ENCODE results near the gene SEMA4B.
"Not testable (repeated sequence)": the region's sequence is repeated elsewhere in the genome, so short reads cannot be mapped to it uniquely, and the experiment has no call there.

SEMA4B gene

GRCh38 chr15:90181776-90182175 is 19.4 kb upstream of the SEMA4B start:
- DNase-seq = no peak

- DNase-seq = peak; percentile 58
Observed at GRCh38 chr15:90184119-90184785, 16.9 kb upstream of the SEMA4B start.

DNA sequence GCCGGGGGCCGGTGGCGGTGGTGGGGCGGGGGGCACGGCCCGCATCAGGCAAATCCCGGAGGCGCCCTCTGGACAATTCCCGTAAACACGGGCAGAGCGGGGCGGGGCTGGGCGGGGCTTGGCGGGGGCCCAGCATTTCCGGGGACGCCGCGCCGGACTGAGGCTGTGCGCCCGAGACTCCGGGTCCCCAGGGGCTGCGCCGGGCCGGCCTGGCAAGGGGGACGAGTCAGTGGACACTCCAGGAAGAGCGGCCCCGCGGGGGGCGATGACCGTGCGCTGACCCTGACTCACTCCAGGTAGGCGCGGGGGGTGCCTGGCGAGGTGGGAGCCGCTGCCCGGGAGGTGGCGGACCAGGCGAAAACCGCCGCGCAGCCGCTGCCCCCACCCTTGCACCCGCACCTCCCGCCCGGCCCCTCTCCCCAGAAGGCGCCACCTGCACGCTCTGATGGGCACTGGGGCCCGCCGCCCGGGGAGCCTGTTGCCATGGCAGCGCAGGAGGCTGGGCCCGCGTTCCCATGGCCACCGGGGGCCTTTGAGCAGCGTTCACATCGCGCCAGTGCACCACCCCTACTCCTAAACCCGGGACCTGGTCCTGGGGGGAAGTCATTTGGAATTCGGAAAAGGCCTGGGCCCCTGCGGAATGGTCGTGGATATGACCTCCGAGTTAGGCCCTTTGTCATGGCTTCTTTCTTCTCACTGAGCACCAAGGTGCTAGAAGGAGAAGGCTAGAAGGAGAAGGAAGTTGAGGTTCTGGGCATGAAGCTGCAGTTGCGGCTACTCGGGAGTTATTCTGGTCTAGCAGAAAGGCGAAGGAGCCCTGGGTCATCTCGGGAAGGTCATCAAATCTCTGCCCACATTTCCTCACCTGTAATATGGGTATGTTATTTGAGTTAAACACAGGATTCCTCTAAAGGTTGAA is 16.1 kb upstream of the SEMA4B start:
- DNase-seq = peak; percentile 70

- peak; percentile 8 for DNase-seq
Observed at GRCh38 chr15:90187257-90187868, 13.8 kb upstream of the SEMA4B start.

DNA sequence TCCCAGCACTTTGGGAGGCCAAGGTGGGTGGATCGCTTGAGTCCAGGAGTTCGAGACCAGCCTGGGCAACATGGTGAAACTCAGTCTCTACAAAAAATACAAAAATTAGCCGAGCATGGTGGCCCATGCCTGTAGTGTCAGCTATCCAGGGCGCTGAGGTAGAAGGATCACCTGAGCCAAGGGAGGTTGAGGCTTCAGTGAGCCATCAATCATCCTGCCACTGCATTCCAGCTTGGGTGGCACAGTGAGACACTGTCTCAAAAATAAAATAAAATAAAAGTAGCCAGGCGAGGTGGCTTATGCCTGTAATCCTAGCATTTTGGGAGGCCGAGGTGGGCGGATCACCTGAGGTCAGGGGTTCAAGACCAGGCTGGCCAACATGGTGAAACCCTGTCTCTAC is 13.1 kb upstream of the SEMA4B start:
- DNase-seq = not testable (repeated sequence)

GRCh38 chr15:90188914-90189748 is 12.0 kb upstream of the SEMA4B start:
- no peak for DNase-seq

DNA sequence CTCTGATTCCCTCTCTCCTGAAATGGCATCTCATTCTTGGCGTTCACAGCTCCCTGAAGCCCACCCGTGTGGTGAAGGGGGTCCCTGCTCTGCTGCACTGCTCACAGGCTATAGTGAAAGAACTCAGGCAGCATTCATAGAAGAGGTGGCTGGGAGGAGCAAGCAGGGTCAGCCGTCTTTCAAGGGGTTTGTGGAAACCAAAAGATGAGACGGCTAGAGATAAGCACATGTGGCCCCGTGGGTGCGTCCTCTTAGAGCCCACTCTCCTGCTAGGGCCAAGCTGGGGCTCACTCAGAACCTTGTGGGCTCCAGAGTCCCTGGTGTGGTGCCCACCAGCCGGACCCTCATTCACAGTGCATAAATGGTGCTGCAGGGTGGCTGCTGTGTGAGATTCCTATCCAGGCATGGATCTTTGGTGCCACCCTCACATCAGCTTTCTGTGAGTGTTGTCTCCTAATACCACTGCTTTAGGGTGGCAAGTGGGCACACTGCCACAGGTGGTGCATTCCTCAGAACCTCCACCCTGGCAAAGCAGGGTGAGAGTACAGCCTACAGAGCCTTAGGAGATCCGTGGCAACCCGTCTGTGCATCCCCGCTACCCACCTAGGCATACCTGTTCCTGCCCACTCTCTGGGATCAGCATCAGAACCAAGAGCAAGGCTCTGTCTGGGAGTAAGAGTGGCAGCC is 11.2 kb upstream of the SEMA4B start:
- no peak for DNase-seq

DNA sequence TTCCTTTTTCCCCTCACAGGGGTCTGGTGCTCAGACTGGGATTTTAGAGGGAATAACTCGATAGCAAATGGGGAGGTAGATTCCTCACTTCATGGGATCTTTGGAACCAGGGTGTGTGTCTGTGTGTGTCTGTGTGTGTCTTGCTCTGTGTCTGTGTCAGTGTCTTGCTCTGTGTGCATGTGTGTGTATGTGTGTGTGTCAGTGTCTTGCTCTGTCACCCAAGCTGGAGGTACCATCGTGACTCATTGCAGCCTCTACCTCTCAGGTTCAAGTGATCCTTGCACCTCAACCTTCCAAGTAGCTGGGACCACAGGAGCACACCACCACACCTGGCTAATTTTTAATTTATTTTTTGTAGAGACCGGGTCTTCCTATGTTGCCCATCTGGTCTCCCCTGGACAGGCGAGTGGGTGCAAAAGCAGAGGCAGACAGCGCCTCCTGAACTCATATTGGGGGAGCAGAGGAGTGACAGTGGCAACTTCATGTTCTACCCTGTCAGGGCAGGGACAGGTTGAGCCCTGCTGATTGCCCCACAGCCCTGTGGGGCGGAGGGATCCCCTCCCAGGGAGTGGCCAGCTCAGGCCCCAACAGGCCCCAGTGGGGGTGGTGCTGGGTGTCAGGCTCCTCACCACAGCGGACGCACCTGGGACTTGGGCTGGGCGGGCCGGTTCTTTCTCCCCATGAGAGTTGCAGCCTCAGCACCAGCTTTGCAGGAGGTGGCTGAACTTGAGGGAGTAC is 10.4 kb upstream of the SEMA4B start:
- no peak for DNase-seq

DNA sequence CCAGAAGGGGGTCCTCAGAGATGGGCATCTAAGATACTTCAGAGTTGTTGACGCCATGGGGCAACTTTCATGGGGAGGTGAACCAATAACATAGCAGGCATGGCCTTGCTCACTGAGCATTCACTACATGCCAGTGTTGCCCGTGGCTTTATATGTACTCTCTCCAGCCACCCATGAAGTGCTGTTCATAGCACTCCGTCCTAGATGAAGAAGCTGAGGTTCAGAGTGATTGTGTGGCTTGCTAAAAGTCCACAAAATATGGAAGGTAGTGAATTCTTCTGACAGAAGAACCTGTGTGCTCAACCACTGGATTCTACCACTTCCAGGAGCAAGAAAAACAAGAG is 9.8 kb upstream of the SEMA4B start:
- peak; percentile 26 for DNase-seq

GRCh38 chr15:90191794-90192509 is 9.2 kb upstream of the SEMA4B start:
- DNase-seq = peak; percentile 94

DNA sequence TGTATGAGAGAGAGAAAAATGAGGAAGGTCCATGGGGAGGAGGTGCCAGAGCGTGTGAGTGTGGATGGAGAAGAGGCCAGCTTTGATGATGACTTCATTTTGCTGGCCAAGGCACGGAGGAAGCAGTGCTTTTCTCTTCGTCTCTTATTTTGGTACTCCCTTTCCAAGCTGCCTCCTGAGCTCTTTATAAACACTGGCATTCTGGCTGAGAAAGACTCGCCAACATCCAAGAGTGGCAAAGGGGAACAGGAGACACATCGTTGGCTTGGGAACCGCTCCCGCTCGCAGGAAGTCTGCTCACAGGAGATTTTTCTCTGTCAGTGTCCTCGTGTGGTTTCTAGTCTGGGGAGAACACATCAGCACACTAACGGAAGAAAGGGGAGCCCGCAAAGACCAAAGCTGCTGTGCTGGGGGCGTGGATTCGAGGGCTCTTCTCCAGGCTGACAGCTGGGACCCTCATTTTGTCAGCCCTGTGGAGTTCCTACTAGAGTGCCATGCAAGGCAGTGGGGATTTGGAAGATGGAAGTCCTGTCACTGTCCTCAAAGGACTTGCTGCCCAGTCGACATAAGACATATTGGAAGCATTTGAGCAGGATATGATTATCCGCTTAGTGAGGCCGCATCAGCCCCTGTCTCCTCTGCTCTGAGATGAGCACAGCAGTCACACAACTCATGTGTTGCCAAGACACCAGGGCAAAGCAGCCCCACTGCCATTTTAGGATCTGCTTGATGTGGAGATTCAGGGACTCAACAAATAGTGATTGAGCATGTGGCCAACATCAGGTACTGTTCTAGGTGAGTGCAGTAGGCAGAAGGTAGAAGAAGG is 8.0 kb upstream of the SEMA4B start:
- peak; percentile 59 for DNase-seq

DNA sequence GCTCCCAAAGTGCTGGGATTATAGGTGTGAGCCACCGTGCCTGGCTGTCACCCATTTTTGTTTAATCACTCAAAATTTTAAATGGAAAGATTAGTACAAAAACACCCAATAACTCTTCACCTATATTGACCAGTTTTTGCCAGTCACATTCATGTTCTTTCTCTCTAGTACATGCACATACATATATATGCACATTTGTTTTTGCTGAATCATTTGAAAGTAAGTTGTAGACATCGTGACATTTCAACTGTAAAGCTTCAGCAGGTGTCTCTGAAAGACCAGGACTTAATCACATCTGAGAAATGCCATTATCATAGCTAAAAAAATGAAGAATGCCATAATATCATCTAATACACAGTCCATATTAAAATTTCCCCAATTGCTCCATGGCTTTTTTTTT is 6.5 kb upstream of the SEMA4B start:
- DNase-seq = no peak

- peak; percentile 45 for DNase-seq
Observed at GRCh38 chr15:90200534-90201129, 498 bp upstream of the SEMA4B start.

- no peak for DNase-seq
Observed at GRCh38 chr15:90201944-90202375, 830 bp downstream of the SEMA4B start.

GRCh38 chr15:90202929-90203328 is 1.8 kb downstream of the SEMA4B start:
- DNase-seq = no peak

DNA sequence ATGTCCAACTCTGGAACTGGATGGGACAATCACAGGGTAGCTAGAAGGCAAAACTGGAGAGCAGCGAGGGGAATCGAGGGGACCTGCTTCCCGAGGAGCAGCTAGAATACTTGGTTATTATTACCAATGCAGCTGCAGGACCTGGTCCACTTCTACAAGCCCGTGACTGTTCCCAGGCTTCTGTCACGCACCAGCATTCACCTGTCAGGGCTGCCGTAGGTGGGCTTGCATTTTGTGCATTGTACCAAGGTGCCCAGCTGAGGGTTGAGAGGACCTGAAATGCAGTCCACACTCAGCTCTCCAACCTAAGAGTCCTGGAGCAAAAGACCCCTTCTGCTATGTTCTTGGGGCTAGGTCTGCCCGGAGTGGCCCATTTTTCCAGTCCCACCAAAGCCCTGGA is 2.3 kb downstream of the SEMA4B start:
- no peak for DNase-seq

- DNase-seq = peak; percentile 37
Observed at GRCh38 chr15:90203922-90204321, 2.8 kb downstream of the SEMA4B start.

DNA sequence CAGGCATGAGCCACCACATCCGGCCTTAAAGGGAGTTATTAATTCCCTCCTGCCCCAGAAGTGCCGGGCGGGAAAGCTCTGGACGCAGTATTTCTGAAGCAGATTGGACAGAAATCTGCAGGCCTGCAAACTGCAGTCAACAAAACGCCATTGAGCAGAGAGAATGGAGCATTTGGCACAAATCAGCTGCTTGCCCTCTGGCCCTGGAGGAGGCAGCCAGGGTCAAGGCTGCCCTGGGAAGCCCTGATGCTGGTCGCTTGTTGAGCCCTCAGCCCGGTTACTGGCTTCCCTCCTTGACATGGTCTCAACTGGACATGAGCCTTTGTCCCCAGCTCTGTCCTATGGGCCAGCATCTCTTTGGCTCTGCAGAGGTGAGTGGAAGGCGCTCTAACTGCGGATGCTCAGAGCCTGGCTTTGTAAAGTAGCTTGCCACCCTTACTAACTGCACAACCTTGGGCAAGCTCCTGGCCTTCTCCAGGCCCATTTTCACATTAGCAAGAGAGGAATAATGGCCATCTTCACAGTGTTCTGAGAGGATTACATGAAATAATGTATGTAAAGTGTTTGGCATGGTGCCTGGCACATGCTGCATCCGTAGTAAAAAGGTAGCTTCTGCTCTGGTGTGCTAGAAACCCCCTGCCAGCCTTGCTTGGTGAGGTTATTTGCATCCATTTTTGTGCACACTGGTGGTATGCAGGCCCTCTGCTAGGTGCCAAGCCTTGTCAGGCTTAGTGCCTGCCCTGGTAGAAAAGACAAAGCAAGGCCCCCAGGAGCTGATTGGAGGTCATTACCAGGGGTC is 4.1 kb downstream of the SEMA4B start:
- peak; percentile 46 for DNase-seq

DNA sequence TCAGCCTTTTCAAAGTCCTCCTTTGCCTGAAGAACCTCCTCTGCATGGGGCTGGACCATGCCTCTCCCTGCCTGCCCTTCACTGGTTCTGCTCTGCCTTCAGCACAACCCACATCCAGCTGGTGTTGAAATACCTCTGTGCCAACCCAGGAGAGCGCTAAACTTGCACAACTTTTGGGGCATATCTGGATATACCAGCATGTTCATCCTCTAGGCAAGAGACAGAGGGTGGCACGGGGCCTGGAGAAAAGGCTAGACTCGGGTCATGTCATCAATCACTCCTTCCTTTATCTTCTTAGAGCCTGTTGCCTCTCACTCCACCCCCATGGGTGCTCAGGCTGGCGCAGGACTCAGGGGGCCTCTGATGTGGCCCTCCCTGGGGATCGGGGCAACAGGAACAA is 4.8 kb downstream of the SEMA4B start:
- no peak for DNase-seq

Measured in midbrain (tissue), 1 donor.